NCI-H526 treated with DMSO at 0.1 percent for 48 hours (cell line): Measurements from ENCODE around the gene PIP4K2B.
A peak's percentile ranks its signal among the peaks of the same experiment; 100 is the strongest.
"Not testable (repeated sequence)": the region's sequence is repeated elsewhere in the genome, so short reads cannot be mapped to it uniquely, and the experiment has no call there.

ENCODE experiments used
- DNase-seq: peaks from one replicate; lab custom pipeline; 2025; lab: John Stamatoyannopoulos, UW

PIP4K2B gene

GRCh38 chr17:38730526-38731379 is 68.6 kb downstream of the PIP4K2B start:
- peak; percentile 28 for DNase-seq

- DNase-seq: peak; percentile 60
Observed at GRCh38 chr17:38729886-38730525, 69.3 kb downstream of the PIP4K2B start, which contains the start of gene CISD3. Gene CISD3, plus strand, starts transcription at chr17:38730341. Its CDS starts 18 bp downstream, at chr17:38730359.

- DNase-seq: no peak
Observed at GRCh38 chr17:38729368-38729885, 69.9 kb downstream of the PIP4K2B start.

GRCh38 chr17:38728290-38728831 is 71.0 kb downstream of the PIP4K2B start:
- no peak for DNase-seq

GRCh38 chr17:38727736-38728135 is 71.6 kb downstream of the PIP4K2B start:
- no peak for DNase-seq

GRCh38 chr17:38726145-38726544 is 73.2 kb downstream of the PIP4K2B start:
- not testable (repeated sequence) for DNase-seq

GRCh38 chr17:38725066-38725465 is 74.3 kb downstream of the PIP4K2B start:
- DNase-seq: no peak

- no peak for DNase-seq
Observed at GRCh38 chr17:38724337-38724988, 74.9 kb downstream of the PIP4K2B start.

- DNase-seq: no peak
Observed at GRCh38 chr17:38721802-38722201, 77.6 kb downstream of the PIP4K2B start.

- DNase-seq: no peak
Observed at GRCh38 chr17:38720941-38721340, 78.4 kb downstream of the PIP4K2B start.

GRCh38 chr17:38719943-38720641 is 79.3 kb downstream of the PIP4K2B start:
- no peak for DNase-seq

- DNase-seq: no peak
Observed at GRCh38 chr17:38719289-38719942, 79.9 kb downstream of the PIP4K2B start.

- DNase-seq: no peak
Observed at GRCh38 chr17:38717139-38717745, 82.1 kb downstream of the PIP4K2B start.

GRCh38 chr17:38716368-38717005 is 82.9 kb downstream of the PIP4K2B start:
- no peak for DNase-seq
